ENCODE results near the gene SH3RF3.

Gene SH3RF3

GRCh38 chr2:109452318-109453305 is 323.6 kb downstream of the SH3RF3 start:
- no peaks in the 10 kb centered on the region for H3K79me1 ChIP-seq (ENCODE audit: low read depth, low read length)
- H3K27ac ChIP-seq (replicated peaks; ENCODE audit: low read length), result no peak overlapping the region
- H3K9ac ChIP-seq (ENCODE audit: low read depth, low read length, poor library complexity), result no peak overlapping the region
- H3K18ac ChIP-seq (ENCODE audit: low read length), result no peak overlapping the region
- no peak for DNase-seq (ENCODE audit: low spot score)
- no peaks in the 10 kb centered on the region for H3K36me3 ChIP-seq (replicated peaks in 1 of 2; ENCODE audit: control insufficient read depth in 2 of 2, insufficient read depth in 2 of 2, low read length in 2 of 2)
- H3K4me2 ChIP-seq (ENCODE audit: insufficient read depth, low read length, poor library complexity, severe bottlenecking), result no peak overlapping the region
- H3K14ac ChIP-seq (ENCODE audit: low read length), result no peak overlapping the region
- H3K4me3 ChIP-seq (ENCODE audit: low read length in 2 of 2), result no peak overlapping the region
- no peak overlapping the region for H2BK120ac ChIP-seq (ENCODE audit: low read depth, low read length)
- peaks cover 0 to 2% of the 10 kb centered on the region in 2 donors for H3K9me3 ChIP-seq (replicated peaks in 1 of 2; ENCODE audit: control insufficient read depth in 2 of 2, insufficient read depth in 1 of 2, low read depth in 1 of 2, low read length in 2 of 2)
- H2AFZ ChIP-seq (ENCODE audit: low read length), result no peak overlapping the region
- no peak overlapping the region for H3K4ac ChIP-seq (ENCODE audit: low read length)
- peak overlapping the region; percentile 20 for H2BK5ac ChIP-seq (ENCODE audit: low read length)
- no peak overlapping the region for H3K23ac ChIP-seq (ENCODE audit: low read depth, low read length, poor library complexity)
- H3K4me1 ChIP-seq (ENCODE audit: control insufficient read depth in 2 of 2, insufficient read depth in 1 of 2, low read depth in 1 of 2, low read length in 2 of 2), result peaks cover 0 to 5% of the 10 kb centered on the region in 2 donors
- WGBS, 2 donors (ENCODE audit: extremely low coverage in 2 of 2, insufficient read length in 2 of 2, insufficient replicate concordance in 1 of 2), result no CpG with 5 or more reads among the region's 17 CpGs
- H4K8ac ChIP-seq (ENCODE audit: low read depth, low read length), result no peak overlapping the region
- H2BK12ac ChIP-seq (ENCODE audit: low read length), result no peak overlapping the region
- peak overlapping the region; percentile 21 for H2AK5ac ChIP-seq (ENCODE audit: low read depth, low read length)
- no peak overlapping the region for H4K91ac ChIP-seq (ENCODE audit: low read depth, low read length, poor library complexity)
- H3K27me3 ChIP-seq (ENCODE audit: control insufficient read depth in 3 of 3, insufficient read depth in 3 of 3, low read depth in 1 of 3, low read length in 3 of 3), result no peaks in the 10 kb centered on the region
- no peak overlapping the region for H2BK15ac ChIP-seq (ENCODE audit: low read length)

- Histone ChIP-seq H2BK120ac (ENCODE audit: low read depth, low read length) (no peak overlapping the region), H2BK15ac (ENCODE audit: low read length) (no peak overlapping the region), H3K79me1 (ENCODE audit: low read depth, low read length) (no peaks in the 10 kb centered on the region), H2BK5ac (ENCODE audit: low read length) (no peak overlapping the region), H3K9ac (ENCODE audit: low read depth, low read length, poor library complexity) (no peak overlapping the region), H4K91ac (ENCODE audit: low read depth, low read length, poor library complexity) (no peak overlapping the region), H3K23ac (ENCODE audit: low read depth, low read length, poor library complexity) (no peak overlapping the region), H3K14ac (ENCODE audit: low read length) (no peak overlapping the region), H3K4me3 (ENCODE audit: low read length in 2 of 2) (no peak overlapping the region), H3K18ac (ENCODE audit: low read length) (no peak overlapping the region), H3K36me3 (replicated peaks in 1 of 2; ENCODE audit: control insufficient read depth in 2 of 2, insufficient read depth in 2 of 2, low read length in 2 of 2) (no peaks in the 10 kb centered on the region), H4K8ac (ENCODE audit: low read depth, low read length) (no peak overlapping the region), H3K4me1 (ENCODE audit: control insufficient read depth in 2 of 2, insufficient read depth in 1 of 2, low read depth in 1 of 2, low read length in 2 of 2) (peaks cover 0 to 7% of the 10 kb centered on the region in 2 donors), H2AK5ac (ENCODE audit: low read depth, low read length) (peak overlapping the region; percentile 63), H3K4me2 (ENCODE audit: insufficient read depth, low read length, poor library complexity, severe bottlenecking) (no peak overlapping the region), H3K4ac (ENCODE audit: low read length) (no peak overlapping the region), H3K27me3 (ENCODE audit: control insufficient read depth in 3 of 3, insufficient read depth in 3 of 3, low read depth in 1 of 3, low read length in 3 of 3) (no peaks in the 10 kb centered on the region), H3K9me3 (replicated peaks in 1 of 2; ENCODE audit: control insufficient read depth in 2 of 2, insufficient read depth in 1 of 2, low read depth in 1 of 2, low read length in 2 of 2) (peaks cover 0 to 2% of the 10 kb centered on the region in 2 donors), H2AFZ (ENCODE audit: low read length) (no peak overlapping the region), H3K27ac (replicated peaks; ENCODE audit: low read length) (no peak overlapping the region), H2BK12ac (ENCODE audit: low read length) (no peak overlapping the region)
- WGBS, 2 donors (ENCODE audit: extremely low coverage in 2 of 2, insufficient read length in 2 of 2, insufficient replicate concordance in 1 of 2), result no CpG with 5 or more reads among the region's 15 CpGs
- no peak for DNase-seq (ENCODE audit: low spot score)
These were observed 324.5 kb downstream of the SH3RF3 start for GRCh38 chr2:109453371-109453995.

- no CpG with 5 or more reads among the region's 6 CpGs for WGBS, 2 donors (ENCODE audit: extremely low coverage in 2 of 2, insufficient read length in 2 of 2, insufficient replicate concordance in 1 of 2)
- DNase-seq (ENCODE audit: low spot score), result no peak
- H3K9ac ChIP-seq (ENCODE audit: low read depth, low read length, poor library complexity), result no peak overlapping the region
- no peak overlapping the region for H3K14ac ChIP-seq (ENCODE audit: low read length)
- no peak overlapping the region for H2BK120ac ChIP-seq (ENCODE audit: low read depth, low read length)
- H2BK15ac ChIP-seq (ENCODE audit: low read length), result no peak overlapping the region
- H3K4me3 ChIP-seq (ENCODE audit: low read length in 2 of 2), result no peak overlapping the region
- no peak overlapping the region for H2AK5ac ChIP-seq (ENCODE audit: low read depth, low read length)
- H3K36me3 ChIP-seq (replicated peaks in 1 of 2; ENCODE audit: control insufficient read depth in 2 of 2, insufficient read depth in 2 of 2, low read length in 2 of 2), result no peaks in the 10 kb centered on the region
- H3K4me1 ChIP-seq (ENCODE audit: control insufficient read depth in 2 of 2, insufficient read depth in 1 of 2, low read depth in 1 of 2, low read length in 2 of 2), result peaks cover 0 to 7% of the 10 kb centered on the region in 2 donors
- H3K27ac ChIP-seq (replicated peaks; ENCODE audit: low read length), result no peak overlapping the region
- H4K8ac ChIP-seq (ENCODE audit: low read depth, low read length), result no peak overlapping the region
- no peak overlapping the region for H4K91ac ChIP-seq (ENCODE audit: low read depth, low read length, poor library complexity)
- H2AFZ ChIP-seq (ENCODE audit: low read length), result no peak overlapping the region
- no peaks in the 10 kb centered on the region for H3K27me3 ChIP-seq (ENCODE audit: control insufficient read depth in 3 of 3, insufficient read depth in 3 of 3, low read depth in 1 of 3, low read length in 3 of 3)
- no peak overlapping the region for H3K4me2 ChIP-seq (ENCODE audit: insufficient read depth, low read length, poor library complexity, severe bottlenecking)
- H2BK12ac ChIP-seq (ENCODE audit: low read length), result no peak overlapping the region
- no peak overlapping the region for H3K4ac ChIP-seq (ENCODE audit: low read length)
- H3K9me3 ChIP-seq (replicated peaks in 1 of 2; ENCODE audit: control insufficient read depth in 2 of 2, insufficient read depth in 1 of 2, low read depth in 1 of 2, low read length in 2 of 2), result peaks cover 0 to 2% of the 10 kb centered on the region in 2 donors
- H3K18ac ChIP-seq (ENCODE audit: low read length), result no peak overlapping the region
- H2BK5ac ChIP-seq (ENCODE audit: low read length), result no peak overlapping the region
- H3K79me1 ChIP-seq (ENCODE audit: low read depth, low read length), result no peaks in the 10 kb centered on the region
- H3K23ac ChIP-seq (ENCODE audit: low read depth, low read length, poor library complexity), result no peak overlapping the region
These were observed 325.3 kb downstream of the SH3RF3 start for GRCh38 chr2:109454304-109454703.

- H3K9ac ChIP-seq (ENCODE audit: low read depth, low read length, poor library complexity), result no peak overlapping the region
- H3K36me3 ChIP-seq (replicated peaks in 1 of 2; ENCODE audit: control insufficient read depth in 2 of 2, insufficient read depth in 2 of 2, low read length in 2 of 2), result no peaks in the 10 kb centered on the region
- H3K27ac ChIP-seq (replicated peaks; ENCODE audit: low read length), result no peak overlapping the region
These were observed 325.9 kb downstream of the SH3RF3 start for GRCh38 chr2:109454765-109455394.

More at GRCh38 chr2:109454765-109455394, 325.9 kb downstream of the SH3RF3 start:
- Histone ChIP-seq H3K4me3 (ENCODE audit: low read length in 2 of 2) (no peak overlapping the region), H3K4me2 (ENCODE audit: insufficient read depth, low read length, poor library complexity, severe bottlenecking) (no peak overlapping the region), H3K14ac (ENCODE audit: low read length) (no peak overlapping the region), H3K18ac (ENCODE audit: low read length) (no peak overlapping the region), H2BK12ac (ENCODE audit: low read length) (no peak overlapping the region), H3K9me3 (replicated peaks in 1 of 2; ENCODE audit: control insufficient read depth in 2 of 2, insufficient read depth in 1 of 2, low read depth in 1 of 2, low read length in 2 of 2) (peaks cover 0 to 2% of the 10 kb centered on the region in 2 donors), H3K4me1 (ENCODE audit: control insufficient read depth in 2 of 2, insufficient read depth in 1 of 2, low read depth in 1 of 2, low read length in 2 of 2) (peaks cover 0 to 7% of the 10 kb centered on the region in 2 donors), H2BK5ac (ENCODE audit: low read length) (no peak overlapping the region), H2AFZ (ENCODE audit: low read length) (no peak overlapping the region), H2AK5ac (ENCODE audit: low read depth, low read length) (no peak overlapping the region), H4K8ac (ENCODE audit: low read depth, low read length) (no peak overlapping the region), H3K23ac (ENCODE audit: low read depth, low read length, poor library complexity) (peak overlapping the region; percentile 13), H2BK120ac (ENCODE audit: low read depth, low read length) (no peak overlapping the region), H2BK15ac (ENCODE audit: low read length) (no peak overlapping the region), H4K91ac (ENCODE audit: low read depth, low read length, poor library complexity) (no peak overlapping the region), H3K27me3 (ENCODE audit: control insufficient read depth in 3 of 3, insufficient read depth in 3 of 3, low read depth in 1 of 3, low read length in 3 of 3) (no peaks in the 10 kb centered on the region), H3K79me1 (ENCODE audit: low read depth, low read length) (no peaks in the 10 kb centered on the region), H3K4ac (ENCODE audit: low read length) (no peak overlapping the region)
- DNase-seq (ENCODE audit: low spot score), result no peak
- WGBS, 2 donors (ENCODE audit: extremely low coverage in 2 of 2, insufficient read length in 2 of 2, insufficient replicate concordance in 1 of 2), result no CpG with 5 or more reads among the region's 7 CpGs
